GM19397 (cell line): ENCODE data around the gene PLGRKT.
"Not testable (repeated sequence)": the region's sequence is repeated elsewhere in the genome, so short reads cannot be mapped to it uniquely, and the experiment has no call there.

Experiments used
- ATAC-seq: cut with Tn5 transposase; IDR thresholded peaks from one replicate; pipeline ENCODE4 v1.9.1; 2021; ENCODE audit warnings: mild to moderate bottlenecking, moderate library complexity; ENCODE audit not compliant: unreplicated experiment

The PLGRKT gene

GRCh38 chr9:5453004-5453403 is 15.3 kb upstream of the PLGRKT start:
- no peak for ATAC-seq

- ATAC-seq = no peak
Observed at GRCh38 chr9:5452286-5452609, 14.5 kb upstream of the PLGRKT start.

GRCh38 chr9:5450359-5451091 is 12.8 kb upstream of the PLGRKT start, which contains the start of gene CD274:
CD274 (plus strand) TSS chr9:5450542; CDS start chr9:5456114, 5,572 bp downstream.
- ATAC-seq = peak; percentile 71

GRCh38 chr9:5449521-5450358 is 12.0 kb upstream of the PLGRKT start:
- no peak for ATAC-seq

- no peak for ATAC-seq
Observed at GRCh38 chr9:5448461-5449435, 11.0 kb upstream of the PLGRKT start.

GRCh38 chr9:5448016-5448415 is 10.3 kb upstream of the PLGRKT start:
- ATAC-seq = no peak

- no peak for ATAC-seq
Observed at GRCh38 chr9:5447337-5447736, 9.6 kb upstream of the PLGRKT start.

- ATAC-seq = no peak
Observed at GRCh38 chr9:5446451-5447236, 8.9 kb upstream of the PLGRKT start.

GRCh38 chr9:5445886-5446285 is 8.2 kb upstream of the PLGRKT start:
- no peak for ATAC-seq

- ATAC-seq = not testable (repeated sequence)
Observed at GRCh38 chr9:5445096-5445495, 7.4 kb upstream of the PLGRKT start.

- ATAC-seq = no peak
Observed at GRCh38 chr9:5443850-5444249, 6.1 kb upstream of the PLGRKT start.

GRCh38 chr9:5442400-5443011 is 4.8 kb upstream of the PLGRKT start:
- no peak for ATAC-seq

GRCh38 chr9:5441043-5441442 is 3.3 kb upstream of the PLGRKT start:
- ATAC-seq = no peak

GRCh38 chr9:5440426-5440825 is 2.7 kb upstream of the PLGRKT start:
- no peak for ATAC-seq

GRCh38 chr9:5438301-5439162 is 807 bp upstream of the PLGRKT start:
- ATAC-seq = peak; percentile 67

- no peak for ATAC-seq
Observed at GRCh38 chr9:5436441-5436840, 1.3 kb downstream of the PLGRKT start.

GRCh38 chr9:5435912-5436311 is 1.8 kb downstream of the PLGRKT start:
- ATAC-seq = no peak

- ATAC-seq = not testable (repeated sequence)
Observed at GRCh38 chr9:5433841-5434810, 3.6 kb downstream of the PLGRKT start.
